IMR-90 (cell line): Measurements from ENCODE around the gene MCM5. TPM values are rescaled to one million over a fixed set of nuclear protein-coding genes. Genes with fewer than 3 reads are reported as not detected.

Source experiments
- ATAC-seq: fragments of 200-7000 bp; cut with Tn5 transposase; 2 replicates; pipeline ENCODE4 v1.9.1; 2020; ENCODE audit warnings: low read depth, mild to moderate bottlenecking, moderate library complexity
- BruUV-seq: library from RNA; stranded (reverse); fragments of 400-500 nt; replicated peaks from 2 replicates; lab custom pipeline; 2021; lab: Mats Ljungman, UMichigan
- CTCF ChIA-PET: fragments of 300-600 bp; formaldehyde crosslinking; extraction: SDS; loops from one replicate; lab custom pipeline; 2021; ENCODE audit warnings: antibody characterized with exemption; lab: Yijun Ruan, JAX
- POLR2A ChIA-PET: fragments of 300-600 bp; sonication (Branson Sonifier 250); formaldehyde crosslinking; loops from one replicate; lab custom pipeline; 2022; ENCODE audit warnings: antibody characterized with exemption; ENCODE audit not compliant: unreplicated experiment; lab: Charles Lee
- DNase-seq: peaks from one replicate; pipeline ENCODE4 v3.0.0; 2013
- H2AFZ ChIP-seq: replicated peaks from 2 replicates; pipeline ENCODE3; 2013; ENCODE audit warnings: low read length, mild to moderate bottlenecking; ENCODE audit not compliant: poor library complexity
- H2AK5ac ChIP-seq: 2 replicates; pipeline ENCODE4 v1.6.1; 2013; ENCODE audit warnings: low read depth, low read length, inconsistent platforms
- H2AK9ac ChIP-seq: replicated peaks from 2 replicates; pipeline ENCODE3; 2013; ENCODE audit warnings: mild to moderate bottlenecking, low read depth, low read length, moderate library complexity; ENCODE audit not compliant: poor library complexity
- H2BK120ac ChIP-seq: 2 replicates; pipeline ENCODE4 v1.6.1; 2013; ENCODE audit warnings: low read depth, low read length, inconsistent platforms
- H2BK15ac ChIP-seq: 3 replicates; pipeline ENCODE4 v1.6.1; 2013; ENCODE audit warnings: low read depth, low read length, inconsistent platforms
- H2BK20ac ChIP-seq: 2 replicates; pipeline ENCODE4 v1.6.1; 2013; ENCODE audit warnings: low read depth, mild to moderate bottlenecking, inconsistent platforms, low read length, moderate library complexity
- H2BK5ac ChIP-seq: 2 replicates; pipeline ENCODE4 v1.6.1; 2013; ENCODE audit warnings: mild to moderate bottlenecking, low read depth, low read length, inconsistent platforms; ENCODE audit not compliant: poor library complexity, severe bottlenecking
- H3K14ac ChIP-seq: replicated peaks from 2 replicates; pipeline ENCODE4 v1.6.1; 2013; ENCODE audit warnings: low read depth, low read length, inconsistent platforms
- H3K18ac ChIP-seq: 2 replicates; pipeline ENCODE4 v1.6.1; 2013; ENCODE audit warnings: low read depth, low read length, control low read depth
- H3K23ac ChIP-seq: 2 replicates; pipeline ENCODE4 v1.6.1; 2013; ENCODE audit warnings: low read depth, low read length, inconsistent platforms
- H3K27ac ChIP-seq: 2 replicates; pipeline ENCODE4 v1.5.1; 2013; ENCODE audit warnings: mild to moderate bottlenecking, control low read depth, low read length; ENCODE audit not compliant: insufficient read depth
- H3K27me3 ChIP-seq: 2 replicates; pipeline ENCODE4 v1.6.1; 2013; ENCODE audit warnings: low read length; ENCODE audit not compliant: control insufficient read depth, insufficient read depth
- H3K36me3 ChIP-seq: 2 replicates; pipeline ENCODE4 v1.6.1; 2013; ENCODE audit warnings: low read length, mixed read lengths; ENCODE audit not compliant: control insufficient read depth, insufficient read depth
- H3K4ac ChIP-seq: 2 replicates; pipeline ENCODE4 v1.6.1; 2013; ENCODE audit warnings: low read depth, low read length, inconsistent platforms
- H3K4me1 ChIP-seq: 2 replicates; pipeline ENCODE4 v1.6.1; 2013; ENCODE audit warnings: low read length, mixed read lengths; ENCODE audit not compliant: control insufficient read depth, insufficient read depth
- H3K4me2 ChIP-seq: 2 replicates; pipeline ENCODE4 v1.6.1; 2013; ENCODE audit warnings: low read depth, mild to moderate bottlenecking, control low read depth, low read length, moderate library complexity
- H3K4me3 ChIP-seq: 2 replicates; pipeline ENCODE4 v1.5.1; 2013; ENCODE audit warnings: low read depth, mild to moderate bottlenecking, control low read depth, low read length, moderate library complexity; ENCODE audit not compliant: insufficient read depth
- H3K56ac ChIP-seq: 2 replicates; pipeline ENCODE4 v1.6.1; 2013; ENCODE audit warnings: low read length, inconsistent platforms; ENCODE audit not compliant: insufficient read depth; ENCODE audit errors: extremely low read depth
- H3K79me1 ChIP-seq, 2 experiments: 2 replicates each; pipeline ENCODE4 v1.6.1; 2013; ENCODE audit warnings: low read length in 2 of 2, inconsistent platforms in 1 of 2, low read depth in 1 of 2
- H3K9ac ChIP-seq: 2 replicates; pipeline ENCODE4 v1.6.1; 2013; ENCODE audit warnings: low read depth, low read length, control low read depth
- H3K9me1 ChIP-seq: 2 replicates; pipeline ENCODE4 v1.6.1; 2013; ENCODE audit warnings: low read length, inconsistent platforms; ENCODE audit not compliant: insufficient read depth
- H3K9me3 ChIP-seq: 2 replicates; pipeline ENCODE4 v1.6.1; 2013; ENCODE audit warnings: low read length; ENCODE audit not compliant: control insufficient read depth, insufficient read depth
- H4K20me1 ChIP-seq: 2 replicates; pipeline ENCODE4 v1.6.1; 2013; ENCODE audit warnings: low read length, inconsistent platforms; ENCODE audit not compliant: insufficient read depth
- H4K5ac ChIP-seq: 2 replicates; pipeline ENCODE4 v1.6.1; 2013; ENCODE audit warnings: mild to moderate bottlenecking, low read depth, low read length, control low read depth
- H4K8ac ChIP-seq, 2 experiments: 2 replicates each; pipeline ENCODE4 v1.6.1; 2013; ENCODE audit warnings: low read depth in 2 of 2, low read length in 2 of 2, control low read depth in 1 of 2, inconsistent platforms in 1 of 2
- H4K91ac ChIP-seq: 2 replicates; pipeline ENCODE4 v1.6.1; 2013; ENCODE audit warnings: low read depth, low read length, inconsistent platforms; ENCODE audit not compliant: insufficient read depth
- BHLHE40 ChIP-seq: fragments of 150-350 bp; IDR thresholded peaks from 2 replicates; pipeline ENCODE4 v1.6.1; 2016; ENCODE audit warnings: mild to moderate bottlenecking, low read depth, low read length
- CEBPB ChIP-seq: IDR thresholded peaks from 2 replicates; pipeline ENCODE4 v1.6.1; 2012; ENCODE audit warnings: low read depth, low read length, improper control_type of control experiment
- CTCF ChIP-seq: conservative IDR thresholded peaks from 2 replicates; pipeline ENCODE4 v1.5.1; 2012; ENCODE audit warnings: mild to moderate bottlenecking, low read depth, low read length, improper control_type of control experiment
- FOS ChIP-seq: fragments of 150-350 bp; IDR thresholded peaks from 2 replicates; pipeline ENCODE4 v1.6.1; 2016; ENCODE audit warnings: low read depth, low read length
- MAFK ChIP-seq: IDR thresholded peaks from 2 replicates; pipeline ENCODE4 v1.6.1; 2012; ENCODE audit warnings: low read depth, low read length, improper control_type of control experiment
- MAZ ChIP-seq: IDR thresholded peaks from 2 replicates; pipeline ENCODE4 v1.6.1; 2012; ENCODE audit warnings: low read depth, mild to moderate bottlenecking, low read length, improper control_type of control experiment, moderate library complexity, borderline replicate concordance
- MXI1 ChIP-seq: IDR thresholded peaks from 2 replicates; pipeline ENCODE4 v1.6.1; 2012; ENCODE audit warnings: low read depth, mild to moderate bottlenecking, low read length, moderate library complexity, borderline replicate concordance
- NFE2L2 ChIP-seq: fragments of 150-350 bp; IDR thresholded peaks from 2 replicates; pipeline ENCODE4 v1.6.1; 2016; ENCODE audit warnings: low read depth, mild to moderate bottlenecking, low read length
- POLR2A ChIP-seq: IDR thresholded peaks from 2 replicates; pipeline ENCODE4 v1.6.1; 2012; ENCODE audit warnings: mild to moderate bottlenecking, low read depth, low read length
- RAD21 ChIP-seq: IDR thresholded peaks from 2 replicates; pipeline ENCODE4 v1.6.1; 2012; ENCODE audit warnings: low read length, improper control_type of control experiment
- RFX5 ChIP-seq: IDR thresholded peaks from 2 replicates; pipeline ENCODE4 v1.8.0; 2012; ENCODE audit warnings: low read depth, mild to moderate bottlenecking, low read length, moderate library complexity
- SMC3 ChIP-seq: fragments of 150-350 bp; IDR thresholded peaks from 2 replicates; pipeline ENCODE4 v1.6.1; 2016; ENCODE audit warnings: low read depth, mild to moderate bottlenecking, antibody characterized with exemption, low read length, moderate library complexity
- USF2 ChIP-seq: fragments of 150-350 bp; IDR thresholded peaks from 2 replicates; pipeline ENCODE4 v1.6.1; 2017; ENCODE audit warnings: mild to moderate bottlenecking, antibody characterized with exemption, low read length, low read depth
- WGBS, 2 experiments: methylation state at CpG; one replicate each; pipeline versions ENCODE4 v1.1.5 to v1.1.7; 2013; ENCODE audit warnings: missing lambda C conversion rate in 2 of 2; ENCODE audit not compliant: insufficient read length in 1 of 2; ENCODE audit errors: extremely low coverage in 2 of 2; 5-methylcytosine and 5-hydroxymethylcytosine counted together
- dilution Hi-C: fragments of 300-500 bp; cut with HindIII; formaldehyde crosslinking; loops from one replicate; pipeline ENCODE4 v1.14.3; 2018; ENCODE audit warnings: low sequenced_read_pairs; ENCODE audit not compliant: unreplicated experiment
- in situ Hi-C: fragments of 300-500 bp; cut with MboI; formaldehyde crosslinking; loops from 3 replicates; pipeline ENCODE4 v1.14.3; 2019; ENCODE audit warnings: low sequenced_read_pairs, inconsistent platforms, mixed read lengths
- intact Hi-C: fragments of 100-400 bp; cut with micrococcal nuclease; formaldehyde crosslinking; loops from 2 replicates; pipeline ENCODE4 v1.10.0; 2022
- polyA plus RNA-seq, 3 experiments: library from polyadenylated mRNA; depleted of rRNA; stranded (reverse); fragments of >200 nt; gene quantifications; 2 replicates each; pipeline ENCODE4 v1.2.3, GENCODE V29; 2012; ENCODE audit warnings: low replicate concordance in 1 of 3
- total RNA-seq: library from RNA; depleted of rRNA; stranded (reverse); fragments of >200 nt; gene quantifications from 2 replicates; pipeline ENCODE4 v1.2.3, GENCODE V29; 2012

MCM5 gene
- total and polyA plus RNA-seq, 2 of the 4 experiments (the other 2 are of a cell fraction), result 43.0 to 58.6 TPM

DNA sequence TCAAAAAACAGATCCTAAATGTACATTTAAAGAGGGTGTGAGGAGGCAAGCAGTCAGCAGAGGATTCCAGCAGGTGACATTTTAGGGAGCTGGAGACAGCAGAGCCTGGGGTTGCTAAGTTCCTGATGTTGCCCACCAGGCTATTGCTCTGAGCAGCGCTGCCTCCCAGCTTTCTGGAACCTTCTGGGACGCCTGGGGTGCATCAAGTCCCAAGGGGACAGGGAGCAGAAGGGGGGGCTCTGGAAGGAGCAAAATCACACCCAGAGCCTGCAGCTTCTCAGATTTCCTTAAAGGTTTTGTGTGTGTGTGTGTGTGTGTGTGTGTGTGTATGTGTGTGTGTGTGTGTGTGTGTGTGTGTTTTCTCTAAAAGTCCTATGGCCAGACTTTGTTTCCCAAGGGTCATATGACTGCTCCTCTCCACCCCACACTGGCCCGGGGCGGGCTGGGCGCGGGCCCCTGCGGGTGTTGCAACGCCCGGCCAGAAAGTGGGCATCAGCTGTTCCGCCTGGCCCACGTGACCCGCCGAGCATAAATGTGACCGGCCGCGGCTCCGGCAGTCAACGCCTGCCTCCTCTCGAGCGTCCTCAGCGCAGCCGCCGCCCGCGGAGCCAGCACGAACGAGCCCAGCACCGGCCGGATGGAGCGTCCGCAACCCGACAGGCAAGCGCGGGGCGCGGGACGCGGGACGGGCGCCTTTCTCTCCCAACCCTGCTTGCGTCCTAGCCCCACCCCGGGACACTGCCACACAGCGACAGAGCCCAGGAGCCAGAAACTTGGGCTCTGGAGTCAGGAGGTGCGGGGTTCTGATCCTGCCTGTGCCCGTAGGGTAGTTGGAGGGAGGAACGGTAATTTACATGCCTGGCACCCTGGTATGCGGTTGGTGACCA lies 19.2 kb upstream of the MCM5 start, which contains the start of gene HMOX1:
Gene HMOX1 (plus strand): TSS at position 560 of the 887 bp plus-strand sequence. CDS start 78 bp downstream, at position 638.
- ATAC-seq (peak; percentile 85), DNase-seq (peak; percentile 85)
- Histone ChIP-seq H3K36me3 (peaks cover 20% of the 10 kb centered on the region), H3K56ac (peak within 1 kb of the TSS; percentile 78), H4K20me1 (peaks cover 8% of the 10 kb centered on the region; the same call in 1 of the 2 replicates), H3K27ac (peak within 1 kb of the TSS; percentile 73), H4K8ac (peak within 1 kb of the TSS; percentile 70 to 88), H2AK5ac (peak within 1 kb of the TSS; percentile 96), H3K9me3 (no peaks in the 10 kb centered on the region), H3K9ac (peak within 1 kb of the TSS; percentile 92), H3K27me3 (no peaks in the 10 kb centered on the region), H3K4ac (peak within 1 kb of the TSS; percentile 82), H2BK20ac (peak within 1 kb of the TSS; percentile 55), H3K79me1 (peaks cover 22 to 49% of the 10 kb centered on the region in 2 experiments), H4K5ac (peak within 1 kb of the TSS; percentile 45), H3K23ac (peak within 1 kb of the TSS; percentile 91), H3K9me1 (peaks cover 16% of the 10 kb centered on the region; the same call in 1 of the 2 replicates), H2BK15ac (peak within 1 kb of the TSS; percentile 79; the same call in 2 of the 3 replicates), H2BK120ac (peak within 1 kb of the TSS; percentile 80), H2AK9ac (peak within 1 kb of the TSS; percentile 96), H3K4me2 (peak within 1 kb of the TSS; percentile 87), H4K91ac (peak within 1 kb of the TSS; percentile 80), H3K4me3 (peak within 1 kb of the TSS; percentile 84), H2AFZ (peak within 1 kb of the TSS; percentile 96), H3K4me1 (peaks cover 32% of the 10 kb centered on the region), H3K18ac (peak within 1 kb of the TSS; percentile 43), H3K14ac (peak within 1 kb of the TSS; percentile 94), H2BK5ac (peak within 1 kb of the TSS; percentile 41)
- CTCF ChIA-PET, result interaction anchor here (0.5 to 1.2 kb wide), 3 partner anchors 11 to 668 kb away, joined by 4 to 5 read pairs (median 4); no protein-coding TSS in a partner anchor
- dilution Hi-C loops (no loop called here), intact Hi-C loops (loop anchor here (1.0 kb wide), 1 partner anchor 30 kb away; no protein-coding TSS in a partner anchor), in situ Hi-C loops (no loop called here)
- BruUV-seq, result no TSS peak
- TF ChIP-seq SMC3, result peak; percentile 33; the same call in 1 of the 2 replicates
- TF ChIP-seq FOS, result peak; percentile 29; the same call in 1 of the 2 replicates
- TF ChIP-seq RFX5, result no peak
- TF ChIP-seq BHLHE40, result peak; percentile 60; the same call in 1 of the 2 replicates
- peak; percentile 69; the same call in 1 of the 2 replicates for TF ChIP-seq MXI1
- peak; percentile 42; the same call in 1 of the 2 replicates for TF ChIP-seq CTCF
- TF ChIP-seq MAFK, result no peak
- peak; percentile 97 for TF ChIP-seq CEBPB
- TF ChIP-seq RAD21, result peak; percentile 39
- TF ChIP-seq MAZ, result peak; percentile 57; the same call in 1 of the 2 replicates
- TF ChIP-seq POLR2A, result peak; percentile 96
- no peak for TF ChIP-seq NFE2L2
- TF ChIP-seq USF2, result peak; percentile 99
- POLR2A ChIA-PET, result interaction anchor here (0.5 to 0.7 kb wide), 4 partner anchors 9 to 1805 kb away, joined by 3 to 6 read pairs (median 4); no protein-coding TSS in a partner anchor
- 0% methylated on average over 13 of the region's 47 CpGs; no CpG with 5 or more reads in 1 of the 2 experiments for WGBS, 2 experiments
